ENCODE measurements around the gene DEXI.
"Not testable (repeated sequence)": the region's sequence is repeated elsewhere in the genome, so short reads cannot be mapped to it uniquely, and the experiment has no call there.

Gene DEXI

GRCh38 chr16:10927497-10928112 lies 14.7 kb downstream of the DEXI start (continued):
- TF ChIP-seq SNAI2 (CRISPR knock-in tag; IDR thresholded peaks at IDR 0.05), result no peak
- TF ChIP-seq ARNTL (CRISPR knock-in tag; IDR thresholded peaks at IDR 0.05; ENCODE audit: borderline replicate concordance, low read depth), result no peak
- no peak for TF ChIP-seq RARB (CRISPR knock-in tag; IDR thresholded peaks at IDR 0.05)
- TF ChIP-seq CSDC2 (CRISPR knock-in tag; IDR thresholded peaks at IDR 0.05), result no peak
- TF ChIP-seq GLIS3 (CRISPR knock-in tag; IDR thresholded peaks at IDR 0.05), result no peak
- no peak for TF ChIP-seq ISL1 (CRISPR knock-in tag; IDR thresholded peaks at IDR 0.05)

GRCh38 chr16:10926867-10927266 lies 15.4 kb downstream of the DEXI start:
- TF ChIP-seq ISL1 (CRISPR knock-in tag; IDR thresholded peaks at IDR 0.05) (no peak), ARNTL (CRISPR knock-in tag; IDR thresholded peaks at IDR 0.05; ENCODE audit: borderline replicate concordance, low read depth) (no peak), ZFP3 (CRISPR knock-in tag; IDR thresholded peaks at IDR 0.05) (no peak), TCF4 (CRISPR knock-in tag; IDR thresholded peaks at IDR 0.05; ENCODE audit: borderline replicate concordance) (no peak), RARB (CRISPR knock-in tag; IDR thresholded peaks at IDR 0.05) (no peak), ZC3H10 (CRISPR knock-in tag; IDR thresholded peaks at IDR 0.05) (no peak), CREB5 (CRISPR knock-in tag; IDR thresholded peaks at IDR 0.05; ENCODE audit: low read depth) (no peak), CSDC2 (CRISPR knock-in tag; IDR thresholded peaks at IDR 0.05) (no peak)
- ATAC-seq, result no peak

GRCh38 chr16:10926094-10926493 lies 16.2 kb downstream of the DEXI start:
- TF ChIP-seq ZC3H10 (CRISPR knock-in tag; IDR thresholded peaks at IDR 0.05) (no peak), ZNF565 (CRISPR knock-in tag; conservative IDR thresholded peaks at IDR 0.05; ENCODE audit: low read depth) (no peak), TSHZ2 (CRISPR knock-in tag; IDR thresholded peaks at IDR 0.05) (no peak), TOX (CRISPR knock-in tag; IDR thresholded peaks at IDR 0.05; ENCODE audit: borderline replicate concordance) (no peak)
- no peak for ATAC-seq

- not testable (repeated sequence) for ATAC-seq
Measured at GRCh38 chr16:10925285-10925684, 17.0 kb downstream of the DEXI start.

GRCh38 chr16:10923650-10924214 lies 18.5 kb downstream of the DEXI start:
- no peak for ATAC-seq
- TF ChIP-seq OSR1 (CRISPR knock-in tag; IDR thresholded peaks at IDR 0.05), result no peak
- TF ChIP-seq TOX (CRISPR knock-in tag; IDR thresholded peaks at IDR 0.05; ENCODE audit: borderline replicate concordance), result no peak
- TF ChIP-seq ISL1 (CRISPR knock-in tag; IDR thresholded peaks at IDR 0.05), result no peak
- no peak for TF ChIP-seq ZNF8 (CRISPR knock-in tag; IDR thresholded peaks at IDR 0.05)

GRCh38 chr16:10923146-10923649 lies 19.1 kb downstream of the DEXI start:
- no peak for TF ChIP-seq PPARA (CRISPR knock-in tag; IDR thresholded peaks at IDR 0.05; ENCODE audit: borderline replicate concordance)
- TF ChIP-seq TOX (CRISPR knock-in tag; IDR thresholded peaks at IDR 0.05; ENCODE audit: borderline replicate concordance), result no peak
- TF ChIP-seq CSRNP3 (CRISPR knock-in tag; IDR thresholded peaks at IDR 0.05), result no peak
- no peak for TF ChIP-seq ARNTL (CRISPR knock-in tag; IDR thresholded peaks at IDR 0.05; ENCODE audit: borderline replicate concordance, low read depth)
- TF ChIP-seq ZNF565 (CRISPR knock-in tag; conservative IDR thresholded peaks at IDR 0.05; ENCODE audit: low read depth), result no peak
- TF ChIP-seq ISL1 (CRISPR knock-in tag; IDR thresholded peaks at IDR 0.05), result no peak
- no peak for TF ChIP-seq BACH2 (CRISPR knock-in tag; IDR thresholded peaks at IDR 0.05; ENCODE audit: borderline replicate concordance)
- TF ChIP-seq OSR1 (CRISPR knock-in tag; IDR thresholded peaks at IDR 0.05), result no peak
- no peak for TF ChIP-seq ZFP30 (CRISPR knock-in tag; IDR thresholded peaks at IDR 0.05)
- no peak for TF ChIP-seq CSDC2 (CRISPR knock-in tag; IDR thresholded peaks at IDR 0.05)
- no peak for ATAC-seq

Data from SK-N-SH treated with all-trans-retinoic acid at 6 μM for 48 hours (cell line).